ENCODE results near the gene SLC17A1. TPM values are rescaled to one million over a fixed set of nuclear protein-coding genes. Genes with fewer than 3 reads are reported as not detected.
A peak's percentile ranks its signal among the peaks of the same experiment; 100 is the strongest.
"Not testable (repeated sequence)": the region's sequence is repeated elsewhere in the genome, so short reads cannot be mapped to it uniquely, and the experiment has no call there.

The SLC17A1 gene
- total and polyA plus RNA-seq, 2 of the 13 experiments (the other 11 are each of a cell fraction or from before 2014, with no cell fraction given), result 0.09 to 2.1 TPM

DNA sequence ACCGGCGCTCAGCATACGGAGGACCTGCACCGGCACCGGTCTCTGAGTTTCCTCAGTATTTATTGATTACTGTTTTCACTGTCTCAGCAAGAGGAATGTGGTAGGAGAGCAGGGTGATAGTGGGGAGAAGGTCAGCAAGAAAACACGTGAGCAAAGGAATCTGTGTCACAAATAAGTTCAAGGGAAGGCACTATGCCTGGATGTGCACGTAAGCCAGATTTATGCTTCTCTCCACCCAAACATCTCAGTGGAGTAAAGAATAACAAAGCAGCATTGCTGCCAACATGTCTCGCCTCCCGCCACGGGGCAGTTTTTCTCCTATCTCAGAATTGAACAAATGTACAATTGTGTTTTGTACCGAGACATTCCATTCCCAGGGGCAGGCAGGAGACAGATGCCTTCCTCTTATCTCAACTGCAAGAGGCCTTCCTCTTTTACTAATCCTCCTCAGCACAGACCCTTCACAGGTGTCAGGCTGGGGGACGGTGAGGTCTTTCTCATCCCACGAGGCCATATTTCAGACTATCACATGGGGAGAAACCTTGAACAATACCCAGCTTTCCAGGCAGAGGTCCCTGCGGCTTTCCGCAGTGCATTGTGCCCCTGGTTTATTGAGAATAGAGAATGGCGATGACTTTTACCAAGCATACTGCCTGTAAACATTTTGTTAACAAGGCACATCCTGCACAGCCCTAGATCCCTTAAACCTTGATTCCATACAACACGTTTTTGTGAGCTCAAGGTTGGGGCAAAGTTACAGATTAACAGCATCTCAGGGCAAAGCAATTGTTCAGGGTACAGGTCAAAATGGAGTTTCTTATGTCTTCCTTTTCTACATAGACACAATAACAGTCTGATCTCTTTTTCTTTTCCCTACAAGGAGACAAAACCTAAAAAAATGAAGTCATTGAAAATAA, 83.0 kb downstream of the SLC17A1 start:
- CTCF ChIA-PET (ENCODE audit: low intra/inter-chr PET ratio, low total read pairs); in situ Hi-C loops (cut with HindIII; ENCODE audit: extremely low pct_ligation_motif_present, low pct_unique_long_range_greater_than_20kb); FAIRE-seq; H3K9me3 ChIP-seq (ENCODE audit: low read length); H3K36me3 ChIP-seq (replicated peaks in 1 of 2; ENCODE audit: control insufficient read depth in 1 of 2, insufficient read depth in 2 of 2, low read length in 2 of 2); H4K20me1 ChIP-seq (ENCODE audit: insufficient read depth, low read length); H2AFZ ChIP-seq (ENCODE audit: low read length); H3K27me3 ChIP-seq (ENCODE audit: control insufficient read depth in 1 of 2, insufficient read depth in 2 of 2, low read length in 2 of 2); H3K79me2 ChIP-seq (ENCODE audit: insufficient read depth, low read length); BruUV-seq (replicated peaks): not testable (repeated sequence)
- intact Hi-C loops (cut with micrococcal nuclease; ENCODE audit: unreplicated experiment), result loop anchor here (1.0 to 2.0 kb wide), 2 partner anchors 28 to 152 kb away; no protein-coding TSS in a partner anchor
- H3K4me3 ChIP-seq (replicated peaks in 1 of 3; ENCODE audit: insufficient read depth in 1 of 3, low read depth in 2 of 3, low read length in 3 of 3), result peak overlapping the region; percentile 25 to 54 (median 31); a peak in 5 of 6 replicates
- POLR2A ChIA-PET, result interaction anchor here (1.5 kb wide), 1 partner anchor 244 kb away, joined by 3 read pairs; no protein-coding TSS in a partner anchor
- H3K4me1 ChIP-seq (ENCODE audit: insufficient read depth, low read length), result peaks cover 67% of the 10 kb centered on the region
- DNase-seq (ENCODE audit: low spot score), result peak; percentile 32
- under 1% methylated on average over 16 of the region's 17 CpGs for whole genome bisulfite sequencing (ENCODE audit: low lambda C conversion rate)
- H3K9ac ChIP-seq (ENCODE audit: insufficient read depth, low read depth, low read length), result peak overlapping the region; percentile 42
- peak overlapping the region; percentile 70 for H3K27ac ChIP-seq (ENCODE audit: extremely low read length, insufficient read depth, low read length)
- H3K4me2 ChIP-seq (ENCODE audit: low read depth, low read length), result peak overlapping the region; percentile 77
- peak; percentile 24; the same call in 1 of the 3 replicates for ATAC-seq
- TF ChIP-seq ARNTL (CRISPR knock-in tag; IDR thresholded peaks at IDR 0.05) (peak; percentile 87), TEAD3 (CRISPR knock-in tag; optimal IDR thresholded peaks at IDR 0.05; ENCODE audit: borderline replicate concordance) (peak; percentile 47), MEIS2 (CRISPR knock-in tag; IDR thresholded peaks at IDR 0.05) (peak; percentile 37; the same call in 1 of the 2 replicates), POLR2AphosphoS5 (IDR thresholded peaks at IDR 0.05; ENCODE audit: low read depth, low read length) (peak; percentile 8; the same call in 1 of the 2 replicates), POGZ (CRISPR knock-in tag; IDR thresholded peaks at IDR 0.05) (peak; percentile 12; the same call in 1 of the 2 replicates), ZNF33B (CRISPR knock-in tag; IDR thresholded peaks at IDR 0.05) (peak; percentile 72; the same call in 1 of the 2 replicates), TRIM24 (CRISPR knock-in tag; IDR thresholded peaks at IDR 0.05) (0 out of 2 replicates have a peak, but pooled peaks have one; percentile 40), RXRA (CRISPR knock-in tag; IDR thresholded peaks at IDR 0.05) (peak; percentile 59; the same call in 1 of the 2 replicates), DPF2 (CRISPR knock-in tag; IDR thresholded peaks at IDR 0.05; ENCODE audit: borderline replicate concordance, low read depth) (peak; percentile 23; the same call in 1 of the 2 replicates), RXRB (CRISPR knock-in tag; IDR thresholded peaks at IDR 0.05; ENCODE audit: borderline replicate concordance) (peak; percentile 92), ZNF670 (CRISPR knock-in tag; IDR thresholded peaks at IDR 0.05; ENCODE audit: borderline replicate concordance) (0 out of 2 replicates have a peak, but pooled peaks have one; percentile 43), RARA (CRISPR knock-in tag; IDR thresholded peaks at IDR 0.05) (peak; percentile 77)
- TF ChIP-seq, protein P1, sequence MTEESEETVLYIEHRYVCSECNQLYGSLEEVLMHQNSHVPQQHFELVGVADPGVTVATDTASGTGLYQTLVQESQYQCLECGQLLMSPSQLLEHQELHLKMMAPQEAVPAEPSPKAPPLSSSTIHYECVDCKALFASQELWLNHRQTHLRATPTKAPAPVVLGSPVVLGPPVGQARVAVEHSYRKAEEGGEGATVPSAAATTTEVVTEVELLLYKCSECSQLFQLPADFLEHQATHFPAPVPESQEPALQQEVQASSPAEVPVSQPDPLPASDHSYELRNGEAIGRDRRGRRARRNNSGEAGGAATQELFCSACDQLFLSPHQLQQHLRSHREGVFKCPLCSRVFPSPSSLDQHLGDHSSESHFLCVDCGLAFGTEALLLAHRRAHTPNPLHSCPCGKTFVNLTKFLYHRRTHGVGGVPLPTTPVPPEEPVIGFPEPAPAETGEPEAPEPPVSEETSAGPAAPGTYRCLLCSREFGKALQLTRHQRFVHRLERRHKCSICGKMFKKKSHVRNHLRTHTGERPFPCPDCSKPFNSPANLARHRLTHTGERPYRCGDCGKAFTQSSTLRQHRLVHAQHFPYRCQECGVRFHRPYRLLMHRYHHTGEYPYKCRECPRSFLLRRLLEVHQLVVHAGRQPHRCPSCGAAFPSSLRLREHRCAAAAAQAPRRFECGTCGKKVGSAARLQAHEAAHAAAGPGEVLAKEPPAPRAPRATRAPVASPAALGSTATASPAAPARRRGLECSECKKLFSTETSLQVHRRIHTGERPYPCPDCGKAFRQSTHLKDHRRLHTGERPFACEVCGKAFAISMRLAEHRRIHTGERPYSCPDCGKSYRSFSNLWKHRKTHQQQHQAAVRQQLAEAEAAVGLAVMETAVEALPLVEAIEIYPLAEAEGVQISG (CRISPR knock-in tag; IDR thresholded peaks at IDR 0.05), result peak; percentile 36; the same call in 1 of the 2 replicates
- TF ChIP-seq, protein P2, sequence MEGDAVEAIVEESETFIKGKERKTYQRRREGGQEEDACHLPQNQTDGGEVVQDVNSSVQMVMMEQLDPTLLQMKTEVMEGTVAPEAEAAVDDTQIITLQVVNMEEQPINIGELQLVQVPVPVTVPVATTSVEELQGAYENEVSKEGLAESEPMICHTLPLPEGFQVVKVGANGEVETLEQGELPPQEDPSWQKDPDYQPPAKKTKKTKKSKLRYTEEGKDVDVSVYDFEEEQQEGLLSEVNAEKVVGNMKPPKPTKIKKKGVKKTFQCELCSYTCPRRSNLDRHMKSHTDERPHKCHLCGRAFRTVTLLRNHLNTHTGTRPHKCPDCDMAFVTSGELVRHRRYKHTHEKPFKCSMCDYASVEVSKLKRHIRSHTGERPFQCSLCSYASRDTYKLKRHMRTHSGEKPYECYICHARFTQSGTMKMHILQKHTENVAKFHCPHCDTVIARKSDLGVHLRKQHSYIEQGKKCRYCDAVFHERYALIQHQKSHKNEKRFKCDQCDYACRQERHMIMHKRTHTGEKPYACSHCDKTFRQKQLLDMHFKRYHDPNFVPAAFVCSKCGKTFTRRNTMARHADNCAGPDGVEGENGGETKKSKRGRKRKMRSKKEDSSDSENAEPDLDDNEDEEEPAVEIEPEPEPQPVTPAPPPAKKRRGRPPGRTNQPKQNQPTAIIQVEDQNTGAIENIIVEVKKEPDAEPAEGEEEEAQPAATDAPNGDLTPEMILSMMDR (CRISPR knock-in tag; IDR thresholded peaks at IDR 0.05), result 0 out of 2 replicates have a peak, but pooled peaks have one; percentile 27
- TF ChIP-seq, protein P3, sequence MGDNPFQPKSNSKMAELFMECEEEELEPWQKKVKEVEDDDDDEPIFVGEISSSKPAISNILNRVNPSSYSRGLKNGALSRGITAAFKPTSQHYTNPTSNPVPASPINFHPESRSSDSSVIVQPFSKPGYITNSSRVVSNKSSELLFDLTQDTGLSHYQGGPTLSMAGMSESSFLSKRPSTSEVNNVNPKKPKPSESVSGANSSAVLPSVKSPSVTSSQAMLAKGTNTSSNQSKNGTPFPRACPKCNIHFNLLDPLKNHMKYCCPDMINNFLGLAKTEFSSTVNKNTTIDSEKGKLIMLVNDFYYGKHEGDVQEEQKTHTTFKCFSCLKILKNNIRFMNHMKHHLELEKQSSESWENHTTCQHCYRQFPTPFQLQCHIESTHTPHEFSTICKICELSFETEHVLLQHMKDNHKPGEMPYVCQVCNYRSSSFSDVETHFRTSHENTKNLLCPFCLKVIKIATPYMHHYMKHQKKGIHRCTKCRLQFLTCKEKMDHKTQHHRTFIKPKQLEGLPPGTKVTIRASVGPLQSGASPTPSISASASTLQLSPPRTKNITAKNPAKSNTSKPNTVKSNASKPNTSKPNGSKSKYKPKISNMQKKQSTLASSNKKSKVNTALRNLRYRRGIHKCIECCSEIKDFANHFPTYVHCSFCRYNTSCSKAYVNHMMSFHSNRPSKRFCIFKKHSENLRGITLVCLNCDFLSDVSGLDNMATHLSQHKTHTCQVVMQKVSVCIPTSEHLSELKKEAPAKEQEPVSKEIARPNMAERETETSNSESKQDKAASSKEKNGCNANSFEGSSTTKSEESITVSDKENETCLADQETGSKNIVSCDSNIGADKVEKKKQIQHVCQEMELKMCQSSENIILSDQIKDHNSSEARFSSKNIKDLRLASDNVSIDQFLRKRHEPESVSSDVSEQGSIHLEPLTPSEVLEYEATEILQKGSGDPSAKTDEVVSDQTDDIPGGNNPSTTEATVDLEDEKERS (CRISPR knock-in tag; IDR thresholded peaks at IDR 0.05), result peak; percentile 54; the same call in 1 of the 2 replicates

Data from HepG2 (cell line).